HepG2 (cell line): ENCODE results near the gene ANKRD55. TPM values are rescaled to one million over a fixed set of nuclear protein-coding genes. Genes with fewer than 3 reads are reported as not detected.
"Not testable (repeated sequence)": the region's sequence is repeated elsewhere in the genome, so short reads cannot be mapped to it uniquely, and the experiment has no call there.

Experiments
- ATAC-seq: fragments of 200-7000 bp; cut with Tn5 transposase; 3 replicates; pipeline ENCODE4 v1.9.1; 2020; ENCODE audit warnings: mild to moderate bottlenecking, moderate library complexity
- BruUV-seq: library from RNA; stranded (reverse); fragments of 400-500 nt; replicated peaks from 2 replicates; lab custom pipeline; 2021; lab: Mats Ljungman, UMichigan
- CTCF ChIA-PET: fragments of 300-600 bp; formaldehyde crosslinking; extraction: SDS; loops from one replicate; lab custom pipeline; 2021; ENCODE audit warnings: low total read pairs, inconsistent platforms, low intra/inter-chr PET ratio; lab: Yijun Ruan, JAX
- POLR2A ChIA-PET: fragments of 350-600 bp; sonication (Branson Sonifier 250); formaldehyde crosslinking; loops from one replicate; lab custom pipeline; 2020; ENCODE audit warnings: antibody characterized with exemption, inconsistent platforms; lab: Yijun Ruan, JAX
- DNase-seq: peaks from one replicate; pipeline ENCODE4 v3.0.0-alpha.2; 2015; ENCODE audit warnings: low spot score
- FAIRE-seq: peaks from 3 replicates; lab custom pipeline; 2011; peaks lifted over from hg19 to GRCh38; lab: Jason Lieb, UNC
- H2AFZ ChIP-seq: one replicate; pipeline ENCODE4 v1.6.1; 2011; ENCODE audit warnings: low read length, inconsistent platforms
- H3K27ac ChIP-seq: fragments of 300-600 bp; 3 replicates; pipeline ENCODE4 v1.8.0; 2011; ENCODE audit warnings: mixed run types, mild to moderate bottlenecking, mixed read lengths, low read length, inconsistent platforms; ENCODE audit not compliant: insufficient read depth; ENCODE audit errors: extremely low read length
- H3K27me3 ChIP-seq, 2 experiments: fragments of 200-600 bp in 1 of 2; 2 replicates in 1 of 2; 3 replicates in 1 of 2; pipeline versions ENCODE4 v1.6.0 to v1.8.0; 2011; ENCODE audit warnings: low read length in 2 of 2, mild to moderate bottlenecking in 2 of 2, moderate library complexity in 2 of 2, inconsistent platforms in 1 of 2; ENCODE audit not compliant: insufficient read depth in 2 of 2, control insufficient read depth in 1 of 2
- H3K36me3 ChIP-seq, 2 experiments: fragments of 200-600 bp in 1 of 2; replicated peaks in 1 of 2; 2 replicates in 1 of 2; 3 replicates in 1 of 2; pipeline versions ENCODE4 v1.5.1 to v1.8.0; 2011; ENCODE audit warnings: low read length in 2 of 2, inconsistent platforms in 1 of 2; ENCODE audit not compliant: insufficient read depth in 2 of 2, control insufficient read depth in 1 of 2
- H3K4me1 ChIP-seq: 2 replicates; pipeline ENCODE4 v1.5.1; 2012; ENCODE audit warnings: low read length, inconsistent platforms; ENCODE audit not compliant: insufficient read depth
- H3K4me2 ChIP-seq: 2 replicates; pipeline ENCODE4 v1.6.0; 2011; ENCODE audit warnings: low read depth, low read length, inconsistent platforms
- H3K4me3 ChIP-seq, 3 experiments: fragments of 200-600 bp in 1 of 3; sonication (generic), shearing (Covaris generic) in 1 of 3; replicated peaks in 1 of 3; 2 replicates each; pipeline ENCODE4 v1.5.1; 2011 to 2016; ENCODE audit warnings: low read length in 3 of 3, inconsistent platforms in 2 of 3, low read depth in 2 of 3, mild to moderate bottlenecking in 2 of 3, control low read depth in 1 of 3, mixed read lengths in 1 of 3; ENCODE audit not compliant: insufficient read depth in 1 of 3
- H3K79me2 ChIP-seq: one replicate; pipeline ENCODE4 v1.6.1; 2011; ENCODE audit warnings: low read length, inconsistent platforms; ENCODE audit not compliant: insufficient read depth
- H3K9ac ChIP-seq: 2 replicates; pipeline ENCODE4 v1.6.0; 2011; ENCODE audit warnings: mild to moderate bottlenecking, low read depth, low read length, inconsistent platforms; ENCODE audit not compliant: insufficient read depth
- H3K9me3 ChIP-seq: 2 replicates; pipeline ENCODE4 v1.5.1; 2012; ENCODE audit warnings: mild to moderate bottlenecking, low read length
- H4K20me1 ChIP-seq: 2 replicates; pipeline ENCODE4 v1.6.0; 2011; ENCODE audit warnings: inconsistent platforms, mild to moderate bottlenecking, low read length, moderate library complexity; ENCODE audit not compliant: insufficient read depth
- FOXA1 ChIP-seq, 2 experiments: fragments of 450-650 bp in 1 of 2; sonication (generic) in 1 of 2; formaldehyde crosslinking in 1 of 2; IDR thresholded peaks; 2 replicates each; pipeline versions ENCODE4 v1.4.0 to v1.6.1; 2016 to 2020; ENCODE audit warnings: missing genetic modification reagents in 1 of 2
- FOXA3 ChIP-seq: IDR thresholded peaks from 2 replicates; pipeline ENCODE4 v1.6.1; 2016; ENCODE audit warnings: missing genetic modification reagents, missing compliant biosample characterization
- SOX13 ChIP-seq, 3 experiments: fragments of 450-650 bp in 1 of 3; sonication (generic) in 1 of 3; formaldehyde crosslinking in 1 of 3; IDR thresholded peaks in 2 of 3; conservative IDR thresholded peaks in 1 of 3; 2 replicates each; pipeline versions ENCODE4 v1.5.0 to v1.6.1; 2016 to 2020; ENCODE audit warnings: antibody characterized with exemption in 1 of 3, mild to moderate bottlenecking in 1 of 3, missing compliant biosample characterization in 1 of 3, missing genetic modification reagents in 1 of 3, moderate library complexity in 1 of 3
- ZMYM4 ChIP-seq: sonication (generic); formaldehyde crosslinking; IDR thresholded peaks from 2 replicates; pipeline ENCODE4 v1.8.1; 2023; ENCODE audit warnings: mild to moderate bottlenecking, missing genetic modification reagents
- ZNF687 ChIP-seq: sonication (generic); formaldehyde crosslinking; IDR thresholded peaks from 2 replicates; pipeline ENCODE4 v1.5.1; 2020; ENCODE audit warnings: mild to moderate bottlenecking, missing genetic modification reagents, moderate library complexity
- WGBS: methylation state at CpG from one replicate; pipeline ENCODE4 v1.1.6; 2017; ENCODE audit warnings: low lambda C conversion rate; 5-methylcytosine and 5-hydroxymethylcytosine counted together
- in situ Hi-C: cut with HindIII; loops from 2 replicates; pipeline ENCODE4 v1.10.0; 2017; ENCODE audit warnings: low pct_unique_long_range_greater_than_20kb; ENCODE audit not compliant: extremely low pct_ligation_motif_present
- intact Hi-C: fragments of 100-400 bp; cut with micrococcal nuclease; formaldehyde crosslinking; loops from one replicate; pipeline ENCODE4 v1.10.0; 2022; ENCODE audit not compliant: unreplicated experiment
- polyA plus RNA-seq, 8 experiments: library from polyadenylated mRNA; depleted of rRNA in 3 of 8; stranded (reverse) in 7 of 8; unstranded in 1 of 8; fragments of >200 nt; fragmentation: Illumina TruSeq in 4 of 8; extraction: Trizol in 4 of 8; gene quantifications; 2 replicates each; pipeline versions ENCODE4 v1.2.1 to v1.2.3, GENCODE V29; 2011 to 2016; ENCODE audit warnings: low read depth in 4 of 8, missing spikeins in 1 of 8, mixed read lengths in 1 of 8; ENCODE audit not compliant: insufficient read depth in 1 of 8
- total RNA-seq, 5 experiments: library from RNA; depleted of rRNA; stranded (reverse); fragments of >200 nt; fragmentation: Illumina TruSeq; extraction: Trizol; gene quantifications; 2 replicates each; pipeline ENCODE4 v1.2.3, GENCODE V29; 2016; ENCODE audit warnings: low read depth in 1 of 5
- TF ChIP-seq, protein P1 (sequence below): sonication (generic); formaldehyde crosslinking; IDR thresholded peaks from 2 replicates; pipeline ENCODE4 v1.4.0; 2020; ENCODE audit warnings: missing genetic modification reagents, borderline replicate concordance
- TF ChIP-seq, protein P2 (sequence below): sonication (generic); formaldehyde crosslinking; IDR thresholded peaks from 2 replicates; pipeline ENCODE4 v1.5.0; 2020; ENCODE audit warnings: missing genetic modification reagents, mild to moderate bottlenecking, borderline replicate concordance

ANKRD55 gene
- total and polyA plus RNA-seq, 2 of the 13 experiments (the other 11 are each of a cell fraction or from before 2014, with no cell fraction given) = 0.11 to 0.28 TPM

- H3K4me3 ChIP-seq; ATAC-seq; in situ Hi-C loops; POLR2A ChIA-PET; DNase-seq; H4K20me1 ChIP-seq; H3K27me3 ChIP-seq; H3K27ac ChIP-seq; FAIRE-seq; H2AFZ ChIP-seq; H3K79me2 ChIP-seq; intact Hi-C loops; CTCF ChIA-PET; H3K36me3 ChIP-seq; H3K9ac ChIP-seq; BruUV-seq; H3K4me2 ChIP-seq; TF ChIP-seq FOXA1, SOX13 (IDR thresholded peaks at IDR 0.05): not testable (repeated sequence)
- H3K9me3 ChIP-seq = peaks cover 22% of the 10 kb centered on the region
- WGBS = 20% methylated on average over 6 of the region's 6 CpGs
- TF ChIP-seq FOXA1 (CRISPR knock-in tag; IDR thresholded peaks at IDR 0.05) = peak; percentile 72
- TF ChIP-seq, protein P1, sequence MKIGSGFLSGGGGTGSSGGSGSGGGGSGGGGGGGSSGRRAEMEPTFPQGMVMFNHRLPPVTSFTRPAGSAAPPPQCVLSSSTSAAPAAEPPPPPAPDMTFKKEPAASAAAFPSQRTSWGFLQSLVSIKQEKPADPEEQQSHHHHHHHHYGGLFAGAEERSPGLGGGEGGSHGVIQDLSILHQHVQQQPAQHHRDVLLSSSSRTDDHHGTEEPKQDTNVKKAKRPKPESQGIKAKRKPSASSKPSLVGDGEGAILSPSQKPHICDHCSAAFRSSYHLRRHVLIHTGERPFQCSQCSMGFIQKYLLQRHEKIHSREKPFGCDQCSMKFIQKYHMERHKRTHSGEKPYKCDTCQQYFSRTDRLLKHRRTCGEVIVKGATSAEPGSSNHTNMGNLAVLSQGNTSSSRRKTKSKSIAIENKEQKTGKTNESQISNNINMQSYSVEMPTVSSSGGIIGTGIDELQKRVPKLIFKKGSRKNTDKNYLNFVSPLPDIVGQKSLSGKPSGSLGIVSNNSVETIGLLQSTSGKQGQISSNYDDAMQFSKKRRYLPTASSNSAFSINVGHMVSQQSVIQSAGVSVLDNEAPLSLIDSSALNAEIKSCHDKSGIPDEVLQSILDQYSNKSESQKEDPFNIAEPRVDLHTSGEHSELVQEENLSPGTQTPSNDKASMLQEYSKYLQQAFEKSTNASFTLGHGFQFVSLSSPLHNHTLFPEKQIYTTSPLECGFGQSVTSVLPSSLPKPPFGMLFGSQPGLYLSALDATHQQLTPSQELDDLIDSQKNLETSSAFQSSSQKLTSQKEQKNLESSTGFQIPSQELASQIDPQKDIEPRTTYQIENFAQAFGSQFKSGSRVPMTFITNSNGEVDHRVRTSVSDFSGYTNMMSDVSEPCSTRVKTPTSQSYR (CRISPR knock-in tag) = peak; percentile 81; the same call in 1 of the 2 replicates
- peak; percentile 40; the same call in 1 of the 2 replicates for TF ChIP-seq ZMYM4
- TF ChIP-seq SOX13 (CRISPR knock-in tag; conservative IDR thresholded peaks at IDR 0.05 in 1 of 2, IDR thresholded peaks at IDR 0.05 in 1 of 2) = peak in 1 of 2 experiments; percentile 38; a peak in 1 of 4 replicates
- TF ChIP-seq FOXA3 (CRISPR knock-in tag) = peak; percentile 40; the same call in 1 of the 2 replicates
- TF ChIP-seq, protein P2, sequence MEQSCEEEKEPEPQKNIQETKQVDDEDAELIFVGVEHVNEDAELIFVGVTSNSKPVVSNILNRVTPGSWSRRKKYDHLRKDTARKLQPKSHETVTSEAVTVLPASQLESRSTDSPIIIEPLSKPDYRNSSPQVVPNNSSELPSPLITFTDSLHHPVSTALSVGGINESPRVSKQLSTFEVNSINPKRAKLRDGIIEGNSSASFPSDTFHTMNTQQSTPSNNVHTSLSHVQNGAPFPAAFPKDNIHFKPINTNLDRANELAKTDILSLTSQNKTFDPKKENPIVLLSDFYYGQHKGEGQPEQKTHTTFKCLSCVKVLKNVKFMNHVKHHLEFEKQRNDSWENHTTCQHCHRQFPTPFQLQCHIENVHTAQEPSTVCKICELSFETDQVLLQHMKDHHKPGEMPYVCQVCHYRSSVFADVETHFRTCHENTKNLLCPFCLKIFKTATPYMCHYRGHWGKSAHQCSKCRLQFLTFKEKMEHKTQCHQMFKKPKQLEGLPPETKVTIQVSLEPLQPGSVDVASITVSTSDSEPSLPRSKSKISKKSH (CRISPR knock-in tag) = peak; percentile 37; the same call in 1 of the 2 replicates
- peak; percentile 23; the same call in 1 of the 2 replicates for TF ChIP-seq ZNF687 (CRISPR knock-in tag)
- peaks cover 10% of the 10 kb centered on the region for H3K4me1 ChIP-seq
Observed at GRCh38 chr5:56221601-56222000, 11.5 kb downstream of the ANKRD55 start.
